OCI-LY7 (cell line): ENCODE data around the gene GAK.

Source experiments
- EZH2phosphoT487 ChIP-seq: fragments of 200-600 bp; sonication (generic); IDR thresholded peaks from 2 replicates; pipeline ENCODE4 v1.6.1; 2018; ENCODE audit warnings: low read depth, borderline replicate concordance, mild to moderate bottlenecking, mixed run types, antibody characterized with exemption, low read length, moderate library complexity, mixed read lengths
- TF ChIP-seq, protein P1 (sequence below): fragments of 200-600 bp; sonication (generic); conservative IDR thresholded peaks from 2 replicates; pipeline ENCODE4 v1.5.1; 2014; ENCODE audit warnings: mild to moderate bottlenecking, antibody characterized with exemption, low read length, moderate library complexity, mixed read lengths

GRCh38 chr4:887034-887763, 44.9 kb downstream of the GAK start:
- TF ChIP-seq, protein P1, sequence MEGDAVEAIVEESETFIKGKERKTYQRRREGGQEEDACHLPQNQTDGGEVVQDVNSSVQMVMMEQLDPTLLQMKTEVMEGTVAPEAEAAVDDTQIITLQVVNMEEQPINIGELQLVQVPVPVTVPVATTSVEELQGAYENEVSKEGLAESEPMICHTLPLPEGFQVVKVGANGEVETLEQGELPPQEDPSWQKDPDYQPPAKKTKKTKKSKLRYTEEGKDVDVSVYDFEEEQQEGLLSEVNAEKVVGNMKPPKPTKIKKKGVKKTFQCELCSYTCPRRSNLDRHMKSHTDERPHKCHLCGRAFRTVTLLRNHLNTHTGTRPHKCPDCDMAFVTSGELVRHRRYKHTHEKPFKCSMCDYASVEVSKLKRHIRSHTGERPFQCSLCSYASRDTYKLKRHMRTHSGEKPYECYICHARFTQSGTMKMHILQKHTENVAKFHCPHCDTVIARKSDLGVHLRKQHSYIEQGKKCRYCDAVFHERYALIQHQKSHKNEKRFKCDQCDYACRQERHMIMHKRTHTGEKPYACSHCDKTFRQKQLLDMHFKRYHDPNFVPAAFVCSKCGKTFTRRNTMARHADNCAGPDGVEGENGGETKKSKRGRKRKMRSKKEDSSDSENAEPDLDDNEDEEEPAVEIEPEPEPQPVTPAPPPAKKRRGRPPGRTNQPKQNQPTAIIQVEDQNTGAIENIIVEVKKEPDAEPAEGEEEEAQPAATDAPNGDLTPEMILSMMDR = no peak
- no peak for TF ChIP-seq EZH2phosphoT487
